DOHH2 (cell line): ENCODE data around the gene DNAI2.

Experiments used
- H3F3A ChIP-seq: fragments of 200-600 bp; sonication (generic), shearing (Covaris generic); 2 replicates; pipeline ENCODE4 v1.6.0; 2016; ENCODE audit warnings: antibody characterized with exemption, mild to moderate bottlenecking; ENCODE audit not compliant: control insufficient read depth, insufficient read depth
- H3K27ac ChIP-seq: fragments of 200-600 bp; sonication (generic); 2 replicates; pipeline ENCODE4 v1.5.1; 2014; ENCODE audit warnings: low read depth, mild to moderate bottlenecking, low read length, moderate library complexity
- H3K27me3 ChIP-seq: fragments of 200-600 bp; sonication (generic); 2 replicates; pipeline ENCODE4 v1.6.1; 2014; ENCODE audit warnings: mild to moderate bottlenecking, low read length, mixed read lengths; ENCODE audit not compliant: control insufficient read depth
- H3K36me3 ChIP-seq: fragments of 200-600 bp; sonication (generic); 2 replicates; pipeline ENCODE4 v1.6.1; 2014; ENCODE audit warnings: mild to moderate bottlenecking, low read length, moderate library complexity, mixed read lengths; ENCODE audit not compliant: control insufficient read depth
- H3K4me1 ChIP-seq: fragments of 200-600 bp; sonication (generic); 2 replicates; pipeline ENCODE4 v1.6.1; 2014; ENCODE audit warnings: mild to moderate bottlenecking, low read length, mixed read lengths; ENCODE audit not compliant: control insufficient read depth
- H3K4me2 ChIP-seq: fragments of 200-600 bp; sonication (generic); 2 replicates; pipeline ENCODE4 v1.6.0; 2014; ENCODE audit warnings: mild to moderate bottlenecking, low read length, moderate library complexity
- H3K4me3 ChIP-seq: fragments of 200-600 bp; sonication (generic); 2 replicates; pipeline ENCODE4 v1.5.1; 2014; ENCODE audit warnings: mild to moderate bottlenecking, low read length, mixed read lengths
- H3K79me2 ChIP-seq: fragments of 200-600 bp; sonication (generic); 2 replicates; pipeline ENCODE4 v1.6.1; 2014; ENCODE audit warnings: mild to moderate bottlenecking, low read length, mixed read lengths; ENCODE audit not compliant: control insufficient read depth
- H3K9me2 ChIP-seq: fragments of 200-600 bp; sonication (generic); replicated peaks from 2 replicates; pipeline ENCODE4 v1.6.1; 2014; ENCODE audit warnings: mild to moderate bottlenecking, low read length, mixed read lengths; ENCODE audit not compliant: control insufficient read depth
- H3K9me3 ChIP-seq: fragments of 200-600 bp; sonication (generic); 2 replicates; pipeline ENCODE4 v1.6.1; 2014; ENCODE audit warnings: antibody characterized with exemption, low read length, mixed read lengths; ENCODE audit not compliant: control insufficient read depth, insufficient read depth
- H4K20me1 ChIP-seq: fragments of 200-600 bp; sonication (generic); 2 replicates; pipeline ENCODE4 v1.6.0; 2014; ENCODE audit warnings: low read depth, mild to moderate bottlenecking, antibody characterized with exemption, low read length, moderate library complexity; ENCODE audit not compliant: control insufficient read depth, insufficient read depth
- EZH2phosphoT487 ChIP-seq: fragments of 200-600 bp; sonication (generic); IDR thresholded peaks from 2 replicates; pipeline ENCODE4 v1.6.1; 2017; ENCODE audit warnings: borderline replicate concordance, mild to moderate bottlenecking, antibody characterized with exemption, low read length, moderate library complexity, mixed read lengths
- TF ChIP-seq, protein P1 (sequence below): fragments of 200-600 bp; sonication (generic); IDR thresholded peaks from one replicate; pipeline ENCODE4 v1.5.1; 2014; ENCODE audit warnings: antibody characterized with exemption, mild to moderate bottlenecking, low read depth, low read length; ENCODE audit not compliant: poor library complexity, severe bottlenecking

DNAI2 gene

DNA sequence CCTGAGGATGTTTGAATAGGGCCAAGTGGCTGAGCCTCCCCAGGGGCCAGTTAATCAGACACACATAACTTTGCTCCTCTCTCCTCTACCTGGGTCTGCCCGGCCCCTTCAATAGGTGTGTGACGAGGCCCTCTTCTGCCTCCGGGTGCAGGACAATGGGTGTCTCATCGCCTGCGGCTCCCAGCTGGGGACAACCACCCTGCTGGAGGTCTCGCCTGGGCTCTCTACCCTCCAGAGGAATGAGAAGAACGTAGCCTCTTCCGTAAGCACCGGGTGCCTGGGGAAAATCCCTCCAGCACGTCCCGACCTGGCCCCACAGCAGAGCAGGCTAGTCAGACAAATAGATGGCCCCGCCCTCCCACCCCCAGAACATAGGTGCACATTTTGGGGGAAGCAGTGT is 35.9 kb downstream of the DNAI2 start:
- TF ChIP-seq, protein P1, sequence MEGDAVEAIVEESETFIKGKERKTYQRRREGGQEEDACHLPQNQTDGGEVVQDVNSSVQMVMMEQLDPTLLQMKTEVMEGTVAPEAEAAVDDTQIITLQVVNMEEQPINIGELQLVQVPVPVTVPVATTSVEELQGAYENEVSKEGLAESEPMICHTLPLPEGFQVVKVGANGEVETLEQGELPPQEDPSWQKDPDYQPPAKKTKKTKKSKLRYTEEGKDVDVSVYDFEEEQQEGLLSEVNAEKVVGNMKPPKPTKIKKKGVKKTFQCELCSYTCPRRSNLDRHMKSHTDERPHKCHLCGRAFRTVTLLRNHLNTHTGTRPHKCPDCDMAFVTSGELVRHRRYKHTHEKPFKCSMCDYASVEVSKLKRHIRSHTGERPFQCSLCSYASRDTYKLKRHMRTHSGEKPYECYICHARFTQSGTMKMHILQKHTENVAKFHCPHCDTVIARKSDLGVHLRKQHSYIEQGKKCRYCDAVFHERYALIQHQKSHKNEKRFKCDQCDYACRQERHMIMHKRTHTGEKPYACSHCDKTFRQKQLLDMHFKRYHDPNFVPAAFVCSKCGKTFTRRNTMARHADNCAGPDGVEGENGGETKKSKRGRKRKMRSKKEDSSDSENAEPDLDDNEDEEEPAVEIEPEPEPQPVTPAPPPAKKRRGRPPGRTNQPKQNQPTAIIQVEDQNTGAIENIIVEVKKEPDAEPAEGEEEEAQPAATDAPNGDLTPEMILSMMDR: no peak
- TF ChIP-seq EZH2phosphoT487: no peak
- H3K27me3 ChIP-seq: no peaks in the 10 kb centered on the region
- no peaks in the 10 kb centered on the region for H4K20me1 ChIP-seq
- no peak overlapping the region for H3K27ac ChIP-seq
- no peaks in the 10 kb centered on the region for H3K9me3 ChIP-seq
- no peaks in the 10 kb centered on the region for H3K9me2 ChIP-seq
- no peaks in the 10 kb centered on the region for H3K36me3 ChIP-seq
- no peaks in the 10 kb centered on the region for H3K79me2 ChIP-seq
- H3K4me1 ChIP-seq: no peaks in the 10 kb centered on the region
- no peak overlapping the region for H3K4me2 ChIP-seq
- no peak overlapping the region for H3K4me3 ChIP-seq
- H3F3A ChIP-seq: no peaks in the 10 kb centered on the region

GRCh38 chr17:74314877-74315276 is 40.8 kb downstream of the DNAI2 start:
- H3F3A ChIP-seq: no peaks in the 10 kb centered on the region
- no peaks in the 10 kb centered on the region for H4K20me1 ChIP-seq
- no peaks in the 10 kb centered on the region for H3K9me2 ChIP-seq
- H3K9me3 ChIP-seq: no peaks in the 10 kb centered on the region
- H3K36me3 ChIP-seq: no peaks in the 10 kb centered on the region
- no peaks in the 10 kb centered on the region for H3K27me3 ChIP-seq
- no peaks in the 10 kb centered on the region for H3K4me1 ChIP-seq
- H3K27ac ChIP-seq: no peak overlapping the region
- H3K79me2 ChIP-seq: no peaks in the 10 kb centered on the region
- H3K4me2 ChIP-seq: no peak overlapping the region
- no peak overlapping the region for H3K4me3 ChIP-seq
- no peak for TF ChIP-seq EZH2phosphoT487
- TF ChIP-seq, protein P1: no peak

GRCh38 chr17:74316220-74316619 is 42.2 kb downstream of the DNAI2 start:
- H3K4me3 ChIP-seq: no peak overlapping the region
- H4K20me1 ChIP-seq: no peaks in the 10 kb centered on the region
- no peaks in the 10 kb centered on the region for H3K4me1 ChIP-seq
- H3K9me3 ChIP-seq: no peaks in the 10 kb centered on the region
- H3K27ac ChIP-seq: no peak overlapping the region
- H3F3A ChIP-seq: no peaks in the 10 kb centered on the region
- no peaks in the 10 kb centered on the region for H3K9me2 ChIP-seq
- H3K4me2 ChIP-seq: no peak overlapping the region
- TF ChIP-seq, protein P1: no peak
- TF ChIP-seq EZH2phosphoT487: no peak
- no peaks in the 10 kb centered on the region for H3K36me3 ChIP-seq
- H3K27me3 ChIP-seq: no peaks in the 10 kb centered on the region
- no peaks in the 10 kb centered on the region for H3K79me2 ChIP-seq

DNA sequence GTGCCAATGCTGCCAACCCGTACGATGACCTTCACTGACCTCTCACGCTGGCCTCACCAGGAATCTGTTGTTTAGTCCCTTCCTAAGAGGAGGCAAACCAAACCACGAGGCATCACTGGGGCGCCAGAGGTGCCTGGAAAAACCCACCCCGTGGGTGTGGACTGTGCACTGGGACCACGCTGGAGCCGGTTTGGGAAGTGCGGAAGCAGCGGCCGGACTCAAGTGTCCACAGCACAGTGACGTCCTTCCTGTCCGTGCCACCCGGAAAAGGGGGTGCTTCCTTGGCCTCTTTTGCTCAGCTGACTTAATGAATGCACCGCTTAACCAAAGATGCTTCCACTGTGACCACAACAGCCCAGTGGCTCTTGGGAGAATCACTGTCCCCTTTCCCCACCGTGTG is 43.0 kb downstream of the DNAI2 start:
- TF ChIP-seq EZH2phosphoT487: no peak
- TF ChIP-seq, protein P1: no peak
- H3K27me3 ChIP-seq: no peaks in the 10 kb centered on the region
- H4K20me1 ChIP-seq: no peaks in the 10 kb centered on the region
- H3K79me2 ChIP-seq: no peaks in the 10 kb centered on the region
- H3K27ac ChIP-seq: no peak overlapping the region
- no peaks in the 10 kb centered on the region for H3K4me1 ChIP-seq
- H3K36me3 ChIP-seq: no peaks in the 10 kb centered on the region
- no peaks in the 10 kb centered on the region for H3K9me3 ChIP-seq
- H3F3A ChIP-seq: no peaks in the 10 kb centered on the region
- no peaks in the 10 kb centered on the region for H3K9me2 ChIP-seq
- H3K4me3 ChIP-seq: no peak overlapping the region
- H3K4me2 ChIP-seq: no peak overlapping the region
